ENCODE data around the gene MICAL2.

The MICAL2 gene

GRCh38 chr11:12097219-12097618, 13.2 kb upstream of the MICAL2 start:
- no peak for DNase-seq (ENCODE audit: low read depth, low spot score)

DNA sequence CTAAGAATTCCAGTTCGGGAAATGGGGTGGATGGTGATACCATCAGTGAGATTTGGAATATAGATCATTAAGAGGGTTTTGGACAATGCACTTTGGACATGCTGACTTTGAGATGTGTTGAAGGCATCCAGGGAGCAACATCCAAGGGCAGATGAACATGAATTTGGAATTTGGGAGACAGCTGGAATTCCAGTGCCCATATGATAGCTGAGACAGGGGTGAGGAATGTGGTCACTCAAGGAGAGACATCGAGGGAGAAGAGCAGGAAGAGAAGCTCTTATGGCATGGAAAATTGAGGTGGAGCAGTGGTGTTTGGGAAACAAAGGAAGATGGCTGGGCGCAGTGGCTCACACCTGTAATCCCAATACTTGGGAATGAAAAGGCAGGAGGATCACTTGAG, 11.8 kb upstream of the MICAL2 start:
- DNase-seq (ENCODE audit: low read depth, low spot score): no peak

DNA sequence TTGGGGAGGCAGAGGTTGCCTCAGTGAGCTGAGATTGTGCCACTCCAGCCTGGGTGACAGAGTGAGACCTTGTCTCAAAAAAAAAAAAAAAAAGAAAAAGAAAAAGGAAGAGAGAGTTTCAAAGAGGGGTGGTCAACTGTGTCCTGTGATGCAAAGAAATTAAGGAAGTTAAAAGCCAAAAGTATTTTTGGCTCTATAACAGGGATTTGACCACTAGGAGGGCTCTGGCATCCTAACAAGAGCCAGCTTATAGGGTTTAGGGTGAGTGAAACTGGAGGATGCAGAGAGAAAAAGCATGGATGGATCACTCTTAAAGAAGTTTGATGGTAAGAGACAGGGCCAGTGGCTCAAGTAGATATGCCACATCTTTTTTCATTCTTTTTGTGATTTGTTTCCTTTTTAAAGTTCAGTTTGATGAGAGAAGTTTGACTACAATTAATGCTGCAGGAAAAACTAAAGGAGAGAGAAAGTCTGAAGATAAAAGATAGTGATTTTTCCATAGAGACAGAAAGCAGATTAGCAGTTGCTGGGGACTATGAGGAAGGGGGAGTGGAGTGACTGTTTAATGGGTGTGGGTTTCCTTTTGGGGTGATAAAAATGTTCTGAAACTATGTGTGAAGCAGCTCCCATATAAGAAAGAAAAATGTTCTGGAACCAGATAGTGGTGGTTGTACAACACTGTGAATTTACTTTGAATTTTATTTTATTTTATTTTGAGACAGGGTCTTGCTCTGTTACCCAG, 11.1 kb upstream of the MICAL2 start:
- DNase-seq (ENCODE audit: low read depth, low spot score): no peak

- DNase-seq (ENCODE audit: low read depth, low spot score): no peak
These were observed 10.0 kb upstream of the MICAL2 start for GRCh38 chr11:12100429-12100828.

DNA sequence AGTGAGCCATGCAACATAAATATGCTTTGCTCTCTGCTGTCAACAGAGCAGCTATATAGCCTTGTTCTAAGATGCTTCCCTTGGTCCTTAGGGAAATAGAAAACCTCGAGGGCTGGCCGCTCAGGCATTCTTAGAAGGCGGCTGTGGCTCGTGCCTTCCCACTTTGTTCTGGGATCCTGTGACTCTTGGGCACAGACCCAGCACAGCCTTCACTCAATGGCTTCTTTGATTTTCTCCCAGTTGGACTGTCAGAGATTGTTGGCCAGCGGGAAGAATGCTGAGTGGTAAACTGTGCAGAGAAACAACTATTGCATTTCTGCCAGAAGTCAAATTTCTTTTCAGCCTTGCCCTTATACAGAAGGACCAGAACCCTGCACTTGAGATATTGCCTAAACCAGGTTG, 9.5 kb upstream of the MICAL2 start:
- DNase-seq (ENCODE audit: low read depth, low spot score): no peak

- DNase-seq (ENCODE audit: low read depth, low spot score): no peak
These were observed 9.1 kb upstream of the MICAL2 start for GRCh38 chr11:12101318-12101717.

- no peak for DNase-seq (ENCODE audit: low read depth, low spot score)
These were observed 7.6 kb upstream of the MICAL2 start for GRCh38 chr11:12102588-12103410.

- no peak for DNase-seq (ENCODE audit: low read depth, low spot score)
These were observed 6.8 kb upstream of the MICAL2 start for GRCh38 chr11:12103411-12104225.

- DNase-seq (ENCODE audit: low read depth, low spot score): no peak
These were observed 4.9 kb upstream of the MICAL2 start for GRCh38 chr11:12105471-12105870.

DNA sequence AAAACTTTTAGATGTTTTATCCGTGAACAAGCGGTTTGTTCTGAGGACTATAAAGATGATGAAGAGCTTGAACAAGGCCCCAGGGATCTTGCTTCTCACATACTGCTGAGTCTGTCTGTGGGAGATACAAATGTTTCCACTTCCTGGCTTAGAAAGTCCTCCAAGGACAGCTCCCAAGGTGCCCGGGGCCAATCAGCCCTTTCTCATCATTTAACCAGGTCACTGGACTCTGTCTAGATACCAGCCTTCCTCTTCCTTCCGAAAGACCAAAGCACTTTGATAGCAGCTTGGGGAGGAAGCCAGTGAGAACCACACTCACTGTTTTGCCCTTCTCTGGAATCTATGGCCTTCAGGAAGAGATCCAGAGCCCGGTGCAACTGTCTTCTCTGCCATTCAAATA, 4.3 kb upstream of the MICAL2 start:
- DNase-seq (ENCODE audit: low read depth, low spot score): no peak

DNA sequence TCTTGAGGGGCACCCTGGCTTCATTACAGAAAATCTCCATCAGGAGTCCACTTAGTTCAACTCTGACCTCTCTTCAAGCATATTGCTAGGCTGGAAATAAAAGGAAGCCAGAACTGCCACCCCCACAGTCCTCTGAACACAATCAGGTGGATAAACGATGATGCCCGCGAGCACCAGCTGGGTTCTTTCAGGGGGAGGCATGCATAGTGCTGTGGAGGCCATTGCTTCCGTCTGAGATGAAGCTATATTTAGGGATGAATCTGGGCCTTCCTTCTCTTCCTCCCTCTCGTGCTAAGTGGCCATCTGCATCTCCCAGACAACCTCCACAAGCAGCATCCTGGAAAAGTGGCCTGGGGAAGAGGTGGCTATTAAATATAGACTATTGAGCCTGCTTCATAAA, 3.9 kb upstream of the MICAL2 start:
- no peak for DNase-seq (ENCODE audit: low read depth, low spot score)

DNA sequence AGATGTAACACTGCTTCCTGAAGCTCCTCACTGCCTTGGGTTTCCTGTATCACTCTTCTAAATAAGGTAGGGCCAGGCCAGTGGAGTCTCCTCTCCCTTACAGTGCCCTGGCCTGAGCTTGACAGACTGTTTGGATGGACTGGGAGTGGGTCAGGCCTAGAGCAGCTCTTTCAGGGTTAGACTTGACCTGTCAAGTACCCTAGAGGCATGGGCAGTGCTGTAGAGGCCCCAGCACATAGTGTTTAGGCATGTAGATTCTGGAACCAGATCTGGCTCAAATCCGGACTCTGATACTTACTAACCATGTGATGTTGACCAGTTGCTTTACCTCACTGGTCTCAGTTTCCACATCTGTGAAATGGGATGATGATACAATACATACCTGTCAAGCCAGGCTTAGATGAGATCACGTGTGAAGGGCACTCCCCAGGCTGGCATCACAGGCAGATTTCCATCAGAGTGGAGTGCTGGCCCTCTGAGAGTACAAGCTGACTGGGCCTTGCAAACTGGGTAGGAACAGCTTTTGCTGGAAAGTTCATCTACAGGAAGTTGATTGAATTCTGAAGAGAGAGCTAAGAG, 1.4 kb upstream of the MICAL2 start:
- DNase-seq (ENCODE audit: low read depth, low spot score): no peak

DNA sequence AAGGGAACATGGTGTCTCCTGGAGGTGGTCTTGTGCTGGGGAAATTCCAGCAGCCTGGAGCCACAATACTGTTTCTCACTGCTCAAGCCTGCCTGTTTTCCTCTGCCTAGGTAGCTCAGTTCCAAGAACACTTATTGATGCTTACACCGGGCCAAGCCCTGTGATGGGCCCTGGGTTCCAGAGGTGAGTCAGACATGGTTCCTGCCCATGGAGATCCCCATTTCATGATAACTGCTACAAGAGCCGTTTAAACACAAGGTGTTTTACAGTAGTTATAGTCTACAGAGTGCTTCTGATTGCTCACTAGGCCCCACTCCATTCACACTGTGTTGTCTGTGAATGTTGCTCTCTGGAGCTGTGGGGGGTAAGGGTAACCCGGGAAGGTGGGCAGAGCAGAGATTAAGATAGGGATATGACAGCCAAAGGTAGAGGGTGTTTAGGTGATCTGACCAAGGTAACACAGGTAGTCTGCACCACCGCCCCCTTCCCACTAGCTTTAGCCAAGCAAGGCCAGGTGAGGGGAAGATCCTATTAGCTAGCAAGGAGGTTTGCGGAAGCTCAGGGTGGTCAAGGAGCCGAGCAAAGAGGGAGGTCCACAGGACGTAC, 696 bp upstream of the MICAL2 start:
- no peak for DNase-seq (ENCODE audit: low read depth, low spot score)

DNA sequence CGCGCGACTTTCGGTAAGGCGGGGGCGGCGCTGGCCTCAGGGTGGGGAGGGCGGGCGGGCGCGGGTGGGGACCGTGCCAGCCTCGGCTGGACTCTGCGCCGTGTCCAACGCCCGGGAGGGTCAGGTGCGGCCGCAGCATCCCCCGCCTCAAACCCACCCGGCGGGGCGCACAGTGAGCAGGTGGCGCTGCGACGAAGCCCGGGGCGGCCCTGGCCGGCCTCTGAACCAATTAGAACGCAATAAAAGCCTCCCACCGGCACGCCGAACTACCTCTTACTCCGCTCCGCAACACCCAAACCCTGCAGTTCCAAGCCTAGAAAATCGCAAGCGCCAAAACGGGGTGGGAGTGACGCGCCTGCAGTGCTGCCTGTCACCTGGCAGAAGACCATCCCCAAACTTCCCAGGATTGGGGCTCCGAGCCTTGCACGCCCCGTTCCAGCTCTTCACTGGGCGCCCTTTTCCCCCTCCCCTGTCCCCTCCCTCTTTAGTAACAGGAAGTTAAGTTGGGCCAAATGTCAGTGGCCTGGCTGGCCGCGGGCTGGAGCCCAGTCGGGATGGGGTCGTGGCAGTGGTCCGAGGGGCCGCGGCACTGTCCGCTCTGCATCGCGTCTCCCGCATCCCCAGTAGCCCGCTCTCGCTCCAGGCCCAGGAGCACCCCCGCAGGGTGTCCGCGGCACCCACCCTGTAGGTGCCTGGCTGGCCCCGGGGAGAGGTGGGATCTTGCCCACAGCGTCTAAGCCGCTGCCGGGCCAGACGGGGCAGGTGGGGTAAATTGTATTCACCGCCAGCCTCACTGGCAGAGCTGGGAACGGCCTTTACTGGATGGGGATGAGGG, 541 bp downstream of the MICAL2 start:
- DNase-seq (ENCODE audit: low read depth, low spot score): no peak

- DNase-seq (ENCODE audit: low read depth, low spot score): no peak
These were observed 1.4 kb downstream of the MICAL2 start for GRCh38 chr11:12111549-12112520.

DNA sequence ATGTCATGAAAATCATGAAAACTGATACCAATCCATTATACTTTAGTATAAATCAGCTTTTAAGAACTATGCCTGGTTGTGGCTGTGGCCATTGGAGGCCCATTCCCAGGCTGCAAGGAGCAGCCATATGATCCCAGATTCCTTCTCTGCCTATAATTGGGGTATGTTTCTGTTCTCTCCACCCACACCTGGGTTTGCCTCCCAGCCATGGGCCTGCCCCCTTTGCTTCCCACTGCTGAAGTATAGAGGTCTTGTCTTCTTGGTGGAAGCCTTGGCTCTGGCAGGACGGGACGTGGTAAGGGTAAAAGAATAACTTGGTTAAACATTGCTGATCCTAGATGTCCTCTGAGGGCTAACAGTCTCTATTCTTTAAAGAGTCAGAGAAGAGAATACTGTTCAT, 2.4 kb downstream of the MICAL2 start:
- DNase-seq (ENCODE audit: low read depth, low spot score): no peak

- no peak for DNase-seq (ENCODE audit: low read depth, low spot score)
These were observed 2.9 kb downstream of the MICAL2 start for GRCh38 chr11:12113294-12113693.

- DNase-seq (ENCODE audit: low read depth, low spot score): no peak
These were observed 4.0 kb downstream of the MICAL2 start for GRCh38 chr11:12114193-12115033.
